ENCODE measurements around the gene CNTNAP2. TPM values are rescaled to one million over a fixed set of nuclear protein-coding genes. Genes with fewer than 3 reads are reported as not detected.

The CNTNAP2 gene
- total RNA-seq, 1 experiment from 2014 or later = 0.03 TPM

GRCh38 chr7:147014286-147014955, 897.8 kb downstream of the CNTNAP2 start:
- H3K9me3 ChIP-seq (ENCODE audit: control insufficient read depth, insufficient read depth, low read depth, low read length) = peaks cover 3% of the 10 kb centered on the region; the same call in 1 of the 2 replicates
- H3K36me3 ChIP-seq (ENCODE audit: control insufficient read depth, insufficient read depth, low read length) = no peaks in the 10 kb centered on the region
- no peak overlapping the region for H3K27ac ChIP-seq (ENCODE audit: low read length)
- no peaks in the 10 kb centered on the region for H3K4me1 ChIP-seq (ENCODE audit: control insufficient read depth, insufficient read depth, low read length)
- ATAC-seq (no peak), DNase-seq (ENCODE audit: low read depth, low spot score) (no peak)
- intact Hi-C loops (cut with micrococcal nuclease; ENCODE audit: unreplicated experiment) = no loop called here
- H3K4me3 ChIP-seq (ENCODE audit: low read depth in 2 of 2, low read length in 2 of 2) = no peak overlapping the region
- BruUV-seq (replicated peaks) = no TSS peak
- CTCF ChIA-PET = no interaction called here
- POLR2A ChIA-PET = interaction anchor here (0.6 kb wide), 1 partner anchor 329 kb away, joined by 3 read pairs; no protein-coding TSS in a partner anchor
- no peak for TF ChIP-seq TCF7L2 (IDR thresholded peaks at IDR 0.05; ENCODE audit: low read depth, low read length)
- no peak for TF ChIP-seq SIN3A (IDR thresholded peaks at IDR 0.05; ENCODE audit: borderline replicate concordance, insufficient read depth, low read depth, low read length)
- TF ChIP-seq, protein P1, sequence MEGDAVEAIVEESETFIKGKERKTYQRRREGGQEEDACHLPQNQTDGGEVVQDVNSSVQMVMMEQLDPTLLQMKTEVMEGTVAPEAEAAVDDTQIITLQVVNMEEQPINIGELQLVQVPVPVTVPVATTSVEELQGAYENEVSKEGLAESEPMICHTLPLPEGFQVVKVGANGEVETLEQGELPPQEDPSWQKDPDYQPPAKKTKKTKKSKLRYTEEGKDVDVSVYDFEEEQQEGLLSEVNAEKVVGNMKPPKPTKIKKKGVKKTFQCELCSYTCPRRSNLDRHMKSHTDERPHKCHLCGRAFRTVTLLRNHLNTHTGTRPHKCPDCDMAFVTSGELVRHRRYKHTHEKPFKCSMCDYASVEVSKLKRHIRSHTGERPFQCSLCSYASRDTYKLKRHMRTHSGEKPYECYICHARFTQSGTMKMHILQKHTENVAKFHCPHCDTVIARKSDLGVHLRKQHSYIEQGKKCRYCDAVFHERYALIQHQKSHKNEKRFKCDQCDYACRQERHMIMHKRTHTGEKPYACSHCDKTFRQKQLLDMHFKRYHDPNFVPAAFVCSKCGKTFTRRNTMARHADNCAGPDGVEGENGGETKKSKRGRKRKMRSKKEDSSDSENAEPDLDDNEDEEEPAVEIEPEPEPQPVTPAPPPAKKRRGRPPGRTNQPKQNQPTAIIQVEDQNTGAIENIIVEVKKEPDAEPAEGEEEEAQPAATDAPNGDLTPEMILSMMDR (IDR thresholded peaks at IDR 0.05) = no peak
- TF ChIP-seq REST (IDR thresholded peaks at IDR 0.05; ENCODE audit: insufficient read depth in 1 of 2, low read depth in 2 of 2, low read length in 1 of 2) = no peak
- no peak for TF ChIP-seq POLR2AphosphoS5 (IDR thresholded peaks at IDR 0.05; ENCODE audit: low read depth, low read length)
- in situ Hi-C loops (cut with HindIII; ENCODE audit: low pct_unique_long_range_greater_than_20kb, low sequenced_read_pairs) = no loop called here
- no peaks in the 10 kb centered on the region for H3K27me3 ChIP-seq (ENCODE audit: control insufficient read depth, insufficient read depth, low read length)

DNA sequence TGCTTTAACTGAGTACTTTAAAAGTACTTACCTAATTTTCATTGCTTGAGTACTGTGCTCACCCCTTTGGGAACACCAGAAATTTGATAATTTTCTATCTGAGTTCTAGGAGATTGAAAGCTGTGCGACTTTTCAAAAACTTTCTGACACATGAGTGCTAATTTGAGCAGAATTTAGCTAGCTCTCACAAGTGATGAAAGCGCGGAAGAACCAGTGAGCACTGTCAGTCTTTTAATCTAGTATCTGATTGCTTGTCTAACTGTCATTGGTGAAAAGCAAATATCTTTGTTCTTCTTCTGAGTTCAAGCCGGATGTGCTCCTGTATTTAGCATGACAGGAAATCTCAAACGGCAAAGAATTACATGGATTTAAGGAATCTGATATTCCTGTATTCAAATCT, 899.4 kb downstream of the CNTNAP2 start:
- POLR2A ChIA-PET = no interaction called here
- CTCF ChIA-PET = no interaction called here
- intact Hi-C loops (cut with micrococcal nuclease; ENCODE audit: unreplicated experiment) (no loop called here), in situ Hi-C loops (cut with HindIII; ENCODE audit: low pct_unique_long_range_greater_than_20kb, low sequenced_read_pairs) (no loop called here)
- Histone ChIP-seq H3K4me1 (ENCODE audit: control insufficient read depth, insufficient read depth, low read length) (no peaks in the 10 kb centered on the region), H3K9me3 (ENCODE audit: control insufficient read depth, insufficient read depth, low read depth, low read length) (peaks cover 3% of the 10 kb centered on the region; the same call in 1 of the 2 replicates), H3K27me3 (ENCODE audit: control insufficient read depth, insufficient read depth, low read length) (no peaks in the 10 kb centered on the region), H3K27ac (ENCODE audit: low read length) (no peak overlapping the region), H3K36me3 (ENCODE audit: control insufficient read depth, insufficient read depth, low read length) (no peaks in the 10 kb centered on the region), H3K4me3 (ENCODE audit: low read depth in 2 of 2, low read length in 2 of 2) (no peak overlapping the region)
- no TSS peak for BruUV-seq (replicated peaks)
- TF ChIP-seq REST (IDR thresholded peaks at IDR 0.05; ENCODE audit: insufficient read depth in 1 of 2, low read depth in 2 of 2, low read length in 1 of 2) (no peak), TCF7L2 (IDR thresholded peaks at IDR 0.05; ENCODE audit: low read depth, low read length) (no peak), SIN3A (IDR thresholded peaks at IDR 0.05; ENCODE audit: borderline replicate concordance, insufficient read depth, low read depth, low read length) (no peak), POLR2AphosphoS5 (IDR thresholded peaks at IDR 0.05; ENCODE audit: low read depth, low read length) (no peak)
- TF ChIP-seq, protein P1 (IDR thresholded peaks at IDR 0.05) = no peak
- DNase-seq (ENCODE audit: low read depth, low spot score) = no peak
- ATAC-seq = no peak
